GM12878 (cell line): Measurements from ENCODE around the gene NOM1. TPM values are rescaled to one million over a fixed set of nuclear protein-coding genes. Genes with fewer than 3 reads are reported as not detected.

Experiments used
- ATF7 ChIP-seq: fragments of 450-650 bp; IDR thresholded peaks from 2 replicates; pipeline ENCODE4 v1.6.1; 2016; ENCODE audit warnings: low read depth, mild to moderate bottlenecking
- CUX1 ChIP-seq: IDR thresholded peaks from 2 replicates; pipeline ENCODE4 v1.6.1; 2012; ENCODE audit warnings: improper control_type of control experiment, low read depth, low read length; ENCODE audit not compliant: insufficient replicate concordance
- E2F8 ChIP-seq: fragments of 450-650 bp; IDR thresholded peaks from 2 replicates; pipeline ENCODE4 v1.6.1; 2018; ENCODE audit warnings: mild to moderate bottlenecking, low read depth, moderate library complexity; ENCODE audit not compliant: partially characterized antibody
- GABPA ChIP-seq: IDR thresholded peaks from 2 replicates; pipeline ENCODE4 v1.6.1; 2014; ENCODE audit warnings: antibody characterized with exemption, low read depth, mild to moderate bottlenecking, inconsistent platforms
- HDAC6 ChIP-seq: fragments of 200-600 bp; sonication (generic); IDR thresholded peaks from one replicate; pipeline ENCODE4 v1.8.0; 2017; ENCODE audit warnings: antibody characterized with exemption; ENCODE audit not compliant: unreplicated experiment
- JUND ChIP-seq: IDR thresholded peaks from 2 replicates; pipeline ENCODE4 v1.6.1; 2012; ENCODE audit warnings: low read depth, mild to moderate bottlenecking, low read length, improper control_type of control experiment, moderate library complexity
- MEF2B ChIP-seq: fragments of 450-650 bp; IDR thresholded peaks from 2 replicates; pipeline ENCODE4 v1.6.1; 2018; ENCODE audit warnings: mild to moderate bottlenecking, moderate library complexity; ENCODE audit not compliant: partially characterized antibody, poor library complexity, severe bottlenecking
- PAX5 ChIP-seq: IDR thresholded peaks from 2 replicates; pipeline ENCODE4 v1.6.1; 2011; ENCODE audit warnings: low read depth, low read length, borderline replicate concordance
- STAT1 ChIP-seq: fragments of 450-650 bp; conservative IDR thresholded peaks from 2 replicates; pipeline ENCODE4 v1.6.1; 2014; ENCODE audit warnings: antibody characterized with exemption, mild to moderate bottlenecking
- TCF12 ChIP-seq: IDR thresholded peaks from 2 replicates; pipeline ENCODE4 v1.6.1; 2011; ENCODE audit warnings: low read depth, mild to moderate bottlenecking, low read length
- ZNF622 ChIP-seq: fragments of 450-650 bp; IDR thresholded peaks from 2 replicates; pipeline ENCODE4 v1.6.1; 2017; ENCODE audit warnings: mild to moderate bottlenecking, inconsistent platforms
- polyA plus RNA-seq, 11 experiments: library from polyadenylated mRNA; depleted of rRNA in 4 of 11; unstranded in 6 of 11; stranded (reverse) in 5 of 11; fragments of >200 nt; fragmentation: Nextera tagmentation in 4 of 11; fragmentation: Illumina TruSeq in 1 of 11; extraction: Ambion mirVana in 4 of 11; extraction: Trizol in 1 of 11; gene quantifications; 1 replicate in 1 of 11; 2 replicates in 10 of 11; pipeline versions ENCODE4 v1.2.1 to v1.2.3, GENCODE V29; 2011 to 2016; ENCODE audit warnings: inconsistent platforms in 2 of 11, missing spikeins in 2 of 11, low read depth in 1 of 11
- total RNA-seq, 4 experiments: library from RNA; depleted of rRNA in 3 of 4; stranded (reverse); fragments of >200 nt in 3 of 4; fragmentation: Illumina TruSeq in 1 of 4; extraction: Trizol in 1 of 4; gene quantifications; 2 replicates each; pipeline versions ENCODE4 v1.2.1 to v1.2.3, GENCODE V29; 2013 to 2021

NOM1 gene
- total and polyA plus RNA-seq, 10 of the 15 experiments (the other 5 are each of a cell fraction or from before 2014, with no cell fraction given): 2.9 to 21.3 (median 17.8) TPM

GRCh38 chr7:157009778-157010587, 60.5 kb downstream of the NOM1 start (continued):
- no peak for TF ChIP-seq E2F8
- no peak for TF ChIP-seq STAT1
- TF ChIP-seq PAX5: peak; percentile 91
- TF ChIP-seq CUX1: no peak
- no peak for TF ChIP-seq GABPA
- no peak for TF ChIP-seq MEF2B
- TF ChIP-seq HDAC6: peak; percentile 2
- no peak for TF ChIP-seq ZNF622
- TF ChIP-seq ATF7: no peak
- TF ChIP-seq JUND: no peak
- TF ChIP-seq TCF12: no peak
